HG02943 (cell line): ENCODE measurements around the gene TMEM11.
A peak's percentile ranks its signal among the peaks of the same experiment; 100 is the strongest.

Experiments used
- ATAC-seq: cut with Tn5 transposase; IDR thresholded peaks from one replicate; pipeline ENCODE4 v1.9.1; 2021; ENCODE audit warnings: mild to moderate bottlenecking, low read depth, moderate library complexity; ENCODE audit not compliant: unreplicated experiment

TMEM11 gene

GRCh38 chr17:21186399-21187187, 27.4 kb downstream of the TMEM11 start:
- no peak for ATAC-seq

GRCh38 chr17:21185061-21185460, 28.9 kb downstream of the TMEM11 start:
- ATAC-seq, result no peak

DNA sequence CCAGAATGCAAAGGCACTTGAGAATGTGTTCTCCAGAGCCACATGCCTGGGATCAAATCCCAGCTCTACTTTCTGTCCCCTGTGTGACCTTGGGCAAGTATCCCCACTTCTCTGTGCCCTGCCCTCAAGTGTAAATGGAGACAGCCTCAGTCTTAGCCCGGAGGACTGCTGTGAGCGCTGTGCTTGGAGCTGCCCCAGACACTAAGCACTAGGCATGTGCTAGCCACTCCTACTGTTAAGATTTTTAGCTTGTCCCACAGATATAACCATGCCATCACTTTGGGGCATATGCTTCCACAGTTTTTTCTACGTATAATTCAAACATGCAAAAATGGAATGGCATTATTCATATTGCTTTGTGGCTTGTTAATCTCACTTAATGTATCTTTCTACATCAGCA, 29.4 kb downstream of the TMEM11 start:
- ATAC-seq, result no peak

DNA sequence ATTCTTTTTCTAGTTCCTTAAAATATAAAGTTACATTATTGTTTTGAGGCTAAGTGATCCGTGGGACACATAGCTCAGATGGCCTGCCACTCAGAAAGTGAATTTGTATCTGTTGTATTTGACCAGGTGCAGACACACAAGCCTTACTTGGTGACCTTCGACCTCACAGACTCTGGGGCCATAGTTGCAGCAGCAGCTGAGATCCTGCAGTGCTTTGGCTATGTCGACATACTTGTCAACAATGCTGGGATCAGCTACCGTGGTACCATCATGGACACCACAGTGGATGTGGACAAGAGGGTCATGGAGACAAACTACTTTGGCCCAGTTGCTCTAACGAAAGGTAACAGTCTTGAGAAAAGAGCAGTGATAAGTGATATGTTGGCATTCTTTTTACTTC, 30.5 kb downstream of the TMEM11 start:
- no peak for ATAC-seq

GRCh38 chr17:21177854-21178600, 35.9 kb downstream of the TMEM11 start:
- ATAC-seq, result no peak

- ATAC-seq, result no peak
These were observed 36.6 kb downstream of the TMEM11 start for GRCh38 chr17:21177401-21177800.

DNA sequence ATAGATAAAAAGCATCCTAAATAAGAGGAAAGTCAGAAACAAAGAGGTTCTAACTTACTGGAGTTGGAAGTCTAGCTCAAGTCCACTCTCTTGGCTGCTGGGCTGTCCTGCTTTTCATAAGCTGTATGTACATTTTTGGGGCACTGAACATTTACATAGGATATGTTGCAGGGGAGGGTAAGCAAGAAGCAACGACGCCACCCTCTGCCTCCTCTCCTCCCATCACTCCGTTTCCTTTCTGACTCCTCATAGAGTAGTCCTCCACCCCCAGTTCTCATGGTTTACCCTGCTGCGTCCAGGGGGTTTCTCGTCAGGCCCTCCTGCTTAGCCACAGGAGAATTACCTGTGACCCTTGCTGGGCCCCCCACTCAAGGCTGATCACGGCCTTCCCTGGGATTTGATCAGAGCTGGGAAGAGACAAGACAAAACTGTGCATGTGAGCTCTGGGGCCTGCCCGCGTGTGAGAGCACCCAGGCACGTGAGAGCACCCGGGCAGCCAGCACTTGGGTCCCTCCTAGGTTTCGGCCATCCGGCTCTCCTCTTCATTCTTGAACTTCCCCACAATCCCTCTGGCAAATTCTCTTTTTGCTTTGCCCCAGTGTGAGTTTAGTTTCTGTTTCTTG, 37.1 kb downstream of the TMEM11 start:
- no peak for ATAC-seq

DNA sequence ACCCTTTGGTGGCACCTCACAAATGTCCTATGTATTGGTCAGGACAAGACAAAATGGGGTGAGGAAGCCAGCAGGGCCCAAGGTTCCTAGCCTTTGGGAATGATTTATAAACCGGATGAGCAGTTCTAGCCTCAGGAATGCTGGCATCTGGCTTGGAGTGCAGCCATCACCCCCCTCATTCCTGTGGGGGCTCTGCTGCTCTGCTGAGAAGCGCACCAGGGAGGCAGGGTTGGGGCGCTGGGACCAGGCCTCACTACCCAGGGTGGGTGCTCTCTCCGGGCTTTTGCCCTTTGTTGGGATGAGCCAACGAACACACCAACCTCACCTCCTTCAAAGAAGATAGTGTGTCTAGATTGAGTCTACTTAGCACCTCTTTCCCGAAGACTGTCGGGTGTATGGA, 39.2 kb downstream of the TMEM11 start:
- no peak for ATAC-seq

- no peak for ATAC-seq
These were observed 39.8 kb downstream of the TMEM11 start for GRCh38 chr17:21174186-21174585.

- ATAC-seq, result no peak
These were observed 40.4 kb downstream of the TMEM11 start for GRCh38 chr17:21173543-21173942.

DNA sequence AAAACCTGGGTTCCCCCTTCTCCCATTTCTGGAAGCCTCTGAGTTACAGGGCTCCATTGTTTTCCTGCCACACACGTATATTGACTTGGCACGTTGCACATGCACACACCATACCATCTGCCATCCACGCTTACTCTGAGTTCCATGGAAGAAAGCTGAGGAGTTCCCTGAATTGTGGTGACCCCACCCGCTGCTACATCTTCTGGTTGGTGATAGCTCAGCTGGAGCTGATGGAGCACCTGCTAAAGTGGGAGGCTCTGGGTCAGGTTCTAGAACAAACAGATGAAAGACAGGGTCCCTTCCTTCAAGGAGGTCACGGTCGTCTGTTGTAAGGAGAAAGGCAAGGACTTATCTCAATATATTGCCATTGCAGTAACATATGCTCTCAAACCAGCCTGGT, 41.1 kb downstream of the TMEM11 start:
- no peak for ATAC-seq

GRCh38 chr17:21171970-21172510, 41.9 kb downstream of the TMEM11 start:
- ATAC-seq, result no peak

DNA sequence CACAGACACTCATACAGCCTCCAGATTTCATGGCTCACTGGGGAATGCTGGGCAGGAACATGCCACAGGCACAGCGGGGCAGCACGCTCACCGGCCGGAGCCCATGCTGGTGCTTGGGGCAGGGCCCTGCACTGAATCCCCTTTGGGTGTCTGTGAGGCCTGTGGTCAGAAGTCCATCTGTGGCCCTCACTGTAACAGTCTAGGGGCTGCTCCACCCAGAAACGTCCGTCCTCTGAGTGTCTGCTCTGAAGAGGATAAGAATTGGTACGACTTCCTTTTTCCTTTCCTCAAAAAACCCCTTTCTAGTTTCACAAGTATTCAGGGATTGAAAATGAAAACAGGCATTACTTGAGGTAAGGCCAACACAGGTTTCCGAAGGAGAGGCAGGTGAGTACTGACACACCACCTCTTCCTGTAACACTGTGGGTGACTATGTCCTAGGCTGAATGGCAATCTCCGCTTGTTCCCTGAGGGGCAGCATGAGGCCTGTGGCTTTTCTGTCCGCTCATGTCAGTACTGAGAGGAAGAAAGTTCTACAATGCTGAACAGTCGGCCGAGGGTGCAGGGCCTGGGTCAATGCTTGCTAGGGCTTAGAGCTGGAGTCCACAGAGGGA, 42.5 kb downstream of the TMEM11 start:
- ATAC-seq, result peak; percentile 78

DNA sequence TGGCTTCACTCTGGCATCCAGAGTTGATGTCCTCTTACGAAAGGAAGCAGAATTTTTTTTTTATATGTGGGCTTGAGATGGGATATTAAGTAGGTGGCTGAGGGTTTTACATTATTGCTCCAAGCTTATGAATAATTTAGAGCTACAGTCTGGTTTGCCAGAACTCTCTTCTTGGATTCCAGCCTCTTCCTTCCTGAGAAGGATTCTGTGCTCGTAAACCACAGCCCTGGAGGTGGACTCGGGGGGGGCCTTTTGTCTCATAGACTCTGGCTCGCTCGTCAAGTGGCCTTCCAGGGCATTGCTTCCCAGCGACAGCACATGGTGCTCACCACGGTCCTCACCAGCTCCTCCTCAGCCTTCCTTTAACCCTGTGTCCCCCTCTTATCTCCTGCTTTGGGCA, 43.2 kb downstream of the TMEM11 start:
- no peak for ATAC-seq

DNA sequence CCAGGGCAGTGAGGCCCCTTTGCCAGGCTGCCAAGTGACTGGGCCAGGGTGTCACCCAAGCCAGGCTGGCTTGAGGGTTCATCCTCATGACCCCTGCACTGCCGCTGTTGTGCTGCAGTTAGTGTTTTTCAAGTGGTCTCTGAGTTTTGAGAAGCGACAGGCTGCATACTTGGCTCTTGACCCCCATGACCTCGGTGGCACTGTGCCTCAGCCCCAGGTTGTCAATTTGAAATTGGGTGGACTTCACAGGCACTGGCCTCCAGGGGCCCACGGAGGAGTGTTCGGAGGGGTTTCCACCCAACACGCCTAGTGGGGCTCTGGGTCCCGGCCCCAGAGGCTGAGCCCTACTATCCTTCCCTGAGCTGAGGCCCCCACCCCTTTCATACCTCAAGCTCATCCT, 44.5 kb downstream of the TMEM11 start:
- no peak for ATAC-seq

GRCh38 chr17:21168555-21168865, 45.5 kb downstream of the TMEM11 start:
- ATAC-seq, result no peak

GRCh38 chr17:21167303-21167702, 46.7 kb downstream of the TMEM11 start:
- ATAC-seq, result no peak

DNA sequence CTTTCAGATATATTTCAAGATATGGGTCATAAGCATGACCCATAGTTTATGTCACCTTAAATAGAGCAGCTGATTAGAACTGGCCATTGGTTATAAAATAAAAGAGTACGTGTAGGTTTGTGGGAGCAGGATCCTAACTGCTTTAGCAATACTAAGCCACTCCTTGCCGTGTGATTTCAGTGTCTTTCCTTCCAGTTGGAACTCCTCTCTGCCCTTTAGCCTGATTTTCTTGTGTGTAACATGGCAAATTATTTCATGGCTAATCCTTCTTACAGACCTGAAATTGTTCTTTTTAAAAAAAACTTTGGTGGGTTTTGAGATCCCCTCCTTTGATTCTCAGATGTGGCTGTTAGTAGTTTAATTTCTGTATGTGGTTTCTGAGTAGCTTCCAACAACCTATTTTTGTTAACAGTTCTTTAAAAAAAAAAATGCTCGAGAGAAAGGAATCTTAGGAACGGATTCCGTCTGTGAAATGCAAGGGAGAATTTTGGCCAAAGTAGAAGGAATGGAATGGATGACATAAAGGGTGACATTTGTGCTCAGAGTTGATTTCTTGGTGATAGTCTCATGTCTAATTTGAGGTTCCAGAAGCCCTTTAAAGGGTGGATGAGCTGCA, 47.3 kb downstream of the TMEM11 start:
- no peak for ATAC-seq

GRCh38 chr17:21165922-21166594, 47.9 kb downstream of the TMEM11 start:
- no peak for ATAC-seq

GRCh38 chr17:21164620-21165019, 49.3 kb downstream of the TMEM11 start:
- ATAC-seq, result no peak
